ENCODE data around the gene ZNF830.
"Not testable (repeated sequence)": the region's sequence is repeated elsewhere in the genome, so short reads cannot be mapped to it uniquely, and the experiment has no call there.

Gene ZNF830

GRCh38 chr17:34961093-34961911 lies at the start of gene ZNF830, which contains the start of gene CCT6B:
ZNF830 (plus strand) TSS chr17:34961540; CDS start chr17:34961567, 27 bp downstream.
CCT6B (minus strand) TSS chr17:34961460; CDS start chr17:34961393, 67 bp downstream.
- peak; percentile 82 for DNase-seq (ENCODE audit: low read depth)

GRCh38 chr17:34913001-34913400 lies 48.3 kb upstream of the ZNF830 start:
- H3K4me3 ChIP-seq (ENCODE audit: low read depth, low read length), result no peak overlapping the region
- no peak for DNase-seq (ENCODE audit: low read depth)

More at GRCh38 chr17:34961093-34961911, at the start of gene ZNF830, which contains the start of gene CCT6B:
- peak within 1 kb of the TSS; percentile 89 for H3K4me3 ChIP-seq (ENCODE audit: low read depth, low read length)

- no peak overlapping the region for H3K4me3 ChIP-seq (ENCODE audit: low read depth, low read length)
- no peak for DNase-seq (ENCODE audit: low read depth)
These were observed 45.2 kb upstream of the ZNF830 start for GRCh38 chr17:34916120-34916519.

GRCh38 chr17:34917381-34917780 lies 44.0 kb upstream of the ZNF830 start:
- H3K4me3 ChIP-seq (ENCODE audit: low read depth, low read length), result no peak overlapping the region
- no peak for DNase-seq (ENCODE audit: low read depth)

- no peak for DNase-seq (ENCODE audit: low read depth)
- no peak overlapping the region for H3K4me3 ChIP-seq (ENCODE audit: low read depth, low read length)
These were observed 40.7 kb upstream of the ZNF830 start for GRCh38 chr17:34920676-34921075.

- no peak for DNase-seq (ENCODE audit: low read depth)
- H3K4me3 ChIP-seq (ENCODE audit: low read depth, low read length), result no peak overlapping the region
These were observed 34.7 kb upstream of the ZNF830 start for GRCh38 chr17:34926661-34927060.

GRCh38 chr17:34930283-34930682 lies 31.1 kb upstream of the ZNF830 start:
- H3K4me3 ChIP-seq (ENCODE audit: low read depth, low read length), result no peak overlapping the region
- DNase-seq (ENCODE audit: low read depth), result no peak

- H3K4me3 ChIP-seq (ENCODE audit: low read depth, low read length); DNase-seq (ENCODE audit: low read depth): not testable (repeated sequence)
These were observed 10.6 kb upstream of the ZNF830 start for GRCh38 chr17:34950780-34951179.

- H3K4me3 ChIP-seq (ENCODE audit: low read depth, low read length), result no peak overlapping the region
- DNase-seq (ENCODE audit: low read depth), result no peak
These were observed 2.9 kb upstream of the ZNF830 start for GRCh38 chr17:34958438-34958837.

GRCh38 chr17:34974179-34974578 lies 12.8 kb downstream of the ZNF830 start:
- no peak overlapping the region for H3K4me3 ChIP-seq (ENCODE audit: low read depth, low read length)
- no peak for DNase-seq (ENCODE audit: low read depth)

GRCh38 chr17:34974794-34975785 lies 13.8 kb downstream of the ZNF830 start:
- no peak for DNase-seq (ENCODE audit: low read depth)
- no peak overlapping the region for H3K4me3 ChIP-seq (ENCODE audit: low read depth, low read length)

- no peak for DNase-seq (ENCODE audit: low read depth)
- H3K4me3 ChIP-seq (ENCODE audit: low read depth, low read length), result no peak overlapping the region
These were observed 17.8 kb downstream of the ZNF830 start for GRCh38 chr17:34979153-34979552.

GRCh38 chr17:34979650-34980352 lies 18.5 kb downstream of the ZNF830 start:
- peak overlapping the region; percentile 79 for H3K4me3 ChIP-seq (ENCODE audit: low read depth, low read length)
- DNase-seq (ENCODE audit: low read depth), result no peak

GRCh38 chr17:34980353-34980680 lies 19.0 kb downstream of the ZNF830 start, which contains the start of gene LIG3:
LIG3 (plus strand) TSS chr17:34980512; CDS start chr17:34983006, 2,494 bp downstream.
- peak within 1 kb of the TSS; percentile 79 for H3K4me3 ChIP-seq (ENCODE audit: low read depth, low read length)
- peak; percentile 80 for DNase-seq (ENCODE audit: low read depth)

GRCh38 chr17:34980681-34981537 lies 19.6 kb downstream of the ZNF830 start:
- H3K4me3 ChIP-seq (ENCODE audit: low read depth, low read length), result peak overlapping the region; percentile 79

GRCh38 chr17:34981538-34982241 lies 20.4 kb downstream of the ZNF830 start:
- peak overlapping the region; percentile 79 for H3K4me3 ChIP-seq (ENCODE audit: low read depth, low read length)
- no peak for DNase-seq (ENCODE audit: low read depth)

More at GRCh38 chr17:34980681-34981537, 19.6 kb downstream of the ZNF830 start:
- DNase-seq (ENCODE audit: low read depth), result peak; percentile 61

- DNase-seq (ENCODE audit: low read depth), result no peak
- H3K4me3 ChIP-seq (ENCODE audit: low read depth, low read length), result no peak overlapping the region
These were observed 25.9 kb downstream of the ZNF830 start for GRCh38 chr17:34987232-34987631.

GRCh38 chr17:34988644-34989043 lies 27.3 kb downstream of the ZNF830 start:
- no peak overlapping the region for H3K4me3 ChIP-seq (ENCODE audit: low read depth, low read length)
- DNase-seq (ENCODE audit: low read depth), result no peak

Data from skeletal muscle cell (primary cell).